Muscle layer of duodenum (tissue), 2 donors: ENCODE data around the gene TMEM200B.
A peak's percentile ranks its signal among the peaks of the same experiment; 100 is the strongest.
"Not testable (repeated sequence)": the region's sequence is repeated elsewhere in the genome, so short reads cannot be mapped to it uniquely, and the experiment has no call there.

Experiments used
- H3K27ac ChIP-seq: one replicate; pipeline ENCODE4 v1.7.0; 2013; ENCODE audit warnings: mild to moderate bottlenecking, low read length
- H3K27me3 ChIP-seq: one replicate; pipeline ENCODE4 v1.7.0; 2013; ENCODE audit warnings: low read depth, mild to moderate bottlenecking, control low read depth, low read length
- H3K36me3 ChIP-seq, 2 donors: one replicate each; pipeline ENCODE4 v1.7.0; 2013; ENCODE audit warnings: low read length in 2 of 2, control low read depth in 1 of 2, mild to moderate bottlenecking in 1 of 2; ENCODE audit not compliant: insufficient read depth in 2 of 2, control insufficient read depth in 1 of 2
- H3K4me1 ChIP-seq, 2 donors: one replicate each; pipeline ENCODE4 v1.7.0; 2013; ENCODE audit warnings: low read length in 2 of 2, mild to moderate bottlenecking in 2 of 2, control low read depth in 1 of 2, moderate library complexity in 1 of 2; ENCODE audit not compliant: insufficient read depth in 2 of 2, control insufficient read depth in 1 of 2
- H3K4me3 ChIP-seq, 2 donors: one replicate each; pipeline ENCODE4 v1.7.0; 2013; ENCODE audit warnings: low read length in 2 of 2, low read depth in 1 of 2, mild to moderate bottlenecking in 1 of 2
- H3K9me3 ChIP-seq, 2 donors: one replicate each; pipeline ENCODE4 v1.7.0; 2013; ENCODE audit warnings: low read length in 2 of 2, control low read depth in 1 of 2, mild to moderate bottlenecking in 1 of 2; ENCODE audit not compliant: control insufficient read depth in 1 of 2
- donor health status: healthy.

TMEM200B gene

DNA sequence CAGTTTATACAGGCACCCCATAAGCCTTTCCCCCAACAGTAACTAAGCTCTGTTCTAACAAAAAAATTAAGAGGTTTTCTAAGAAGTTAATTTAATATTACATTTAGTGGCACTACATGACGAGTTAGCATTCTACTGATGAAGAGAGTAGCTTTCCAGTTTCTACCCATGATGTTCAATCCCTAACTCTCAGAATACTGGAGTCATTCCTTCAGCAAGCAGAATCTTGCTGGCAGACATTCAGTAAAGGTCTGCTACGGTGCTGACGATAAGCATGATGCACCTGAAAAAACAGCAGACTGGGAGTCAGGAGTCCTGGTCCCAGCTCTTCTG lies 33.5 kb upstream of the TMEM200B start:
- Histone ChIP-seq H3K27me3 (no peaks in the 10 kb centered on the region), H3K9me3 (no peaks in the 10 kb centered on the region), H3K4me3 (no peak overlapping the region), H3K4me1 (peaks cover 5 to 12% of the 10 kb centered on the region in 2 donors), H3K36me3 (peaks cover 51 to 54% of the 10 kb centered on the region in 2 donors), H3K27ac (no peak overlapping the region)

DNA sequence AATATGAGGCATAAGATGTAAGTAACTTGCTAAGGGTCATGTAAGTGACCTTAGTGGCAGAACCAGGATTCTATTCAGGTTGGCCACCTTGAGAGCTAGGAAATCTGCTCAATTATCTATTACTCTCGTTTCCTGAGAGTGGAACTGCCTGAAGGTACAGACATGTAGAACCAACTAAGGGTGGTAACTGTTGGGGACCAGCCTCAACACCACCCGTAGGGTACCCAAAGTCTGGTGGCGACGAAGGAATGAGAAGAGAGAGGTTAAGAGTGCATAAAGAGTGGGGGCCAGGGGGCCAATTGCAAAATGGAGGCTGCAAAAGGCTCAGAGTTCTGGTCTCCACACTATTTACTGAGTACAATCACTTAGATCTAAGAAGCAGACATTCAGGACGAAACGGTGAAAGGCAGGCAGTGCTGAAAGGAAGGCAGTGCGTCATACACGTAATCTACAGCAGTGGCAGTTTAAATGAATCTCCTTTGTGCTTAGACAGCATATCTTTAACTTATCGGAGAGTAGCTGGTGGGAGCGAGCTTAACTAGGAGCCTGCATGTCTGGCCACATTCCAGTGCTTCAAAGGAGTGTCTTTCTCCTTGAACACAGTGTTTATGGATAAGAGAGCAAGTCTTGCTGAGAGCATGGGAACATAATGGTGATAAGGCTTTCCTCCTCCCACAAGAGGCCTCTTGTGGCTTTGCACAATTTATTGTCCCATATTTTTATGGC lies 33.0 kb upstream of the TMEM200B start:
- H3K27me3 ChIP-seq, result no peaks in the 10 kb centered on the region
- no peaks in the 10 kb centered on the region for H3K9me3 ChIP-seq
- H3K4me3 ChIP-seq, result no peak overlapping the region
- peaks cover 0 to 12% of the 10 kb centered on the region in 2 donors for H3K4me1 ChIP-seq
- H3K27ac ChIP-seq, result no peak overlapping the region
- H3K36me3 ChIP-seq, result peaks cover 56 to 59% of the 10 kb centered on the region in 2 donors

DNA sequence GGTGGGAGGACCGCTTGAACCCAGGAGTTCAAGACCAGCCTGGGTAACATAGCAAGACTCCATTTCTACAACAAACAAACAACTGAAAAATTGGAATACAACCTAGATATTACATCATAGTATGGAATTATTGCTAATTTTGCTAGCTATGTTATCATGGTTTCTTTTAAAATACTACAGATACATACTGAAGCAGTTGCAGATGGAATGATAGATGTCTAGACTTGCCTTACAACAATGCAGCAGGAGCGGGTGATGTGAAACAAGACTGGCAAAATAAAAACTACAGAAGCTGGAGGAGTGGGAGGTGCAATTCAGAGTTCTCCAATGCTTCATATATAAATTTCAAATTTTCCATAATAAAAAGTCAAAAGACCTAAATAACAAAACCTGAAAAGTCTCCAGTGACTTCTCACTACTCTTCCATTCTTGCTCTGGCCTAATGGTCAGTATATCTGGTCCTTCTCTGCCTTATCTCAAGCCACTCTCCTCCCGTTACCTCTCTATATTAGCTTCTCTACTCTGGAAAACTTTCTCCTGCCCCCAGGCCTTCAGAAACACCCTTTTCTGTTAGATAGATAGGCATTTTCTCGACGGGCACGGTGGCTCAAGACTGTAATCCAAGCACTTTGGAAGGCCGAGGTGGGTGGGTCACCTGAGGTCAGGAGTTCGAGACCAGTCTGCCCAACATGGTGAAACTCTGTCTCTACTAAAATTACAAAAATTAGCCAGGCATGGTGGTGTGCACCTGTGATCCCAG lies 28.5 kb upstream of the TMEM200B start:
- Histone ChIP-seq H3K9me3 (no peaks in the 10 kb centered on the region), H3K4me3 (no peak overlapping the region), H3K36me3 (peaks cover 64 to 71% of the 10 kb centered on the region in 2 donors), H3K27me3 (no peaks in the 10 kb centered on the region), H3K27ac (no peak overlapping the region), H3K4me1 (peaks cover 0 to 9% of the 10 kb centered on the region in 2 donors)

DNA sequence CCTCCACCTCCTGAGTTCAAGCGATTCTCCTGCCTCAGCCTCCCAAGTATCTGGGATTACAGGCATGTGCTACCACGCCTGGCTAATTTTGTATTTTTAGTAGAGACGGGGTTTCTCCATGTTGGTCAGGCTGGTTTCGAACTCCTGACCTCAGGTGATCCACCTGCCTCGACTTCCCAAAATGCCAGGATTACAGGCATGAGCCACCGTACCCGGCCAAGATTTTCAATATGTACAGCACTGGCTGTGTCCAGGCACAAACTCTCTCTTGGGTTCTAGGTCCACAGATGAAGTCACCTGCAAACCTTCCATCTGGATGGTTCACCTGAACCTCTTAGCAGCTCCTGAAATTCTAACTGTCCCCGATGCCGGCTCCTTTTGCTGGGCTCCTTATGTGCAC lies 26.6 kb upstream of the TMEM200B start:
- not testable (repeated sequence) for H3K4me3 ChIP-seq, H3K4me1 ChIP-seq, H3K9me3 ChIP-seq, H3K27me3 ChIP-seq, H3K27ac ChIP-seq
- peaks cover 66 to 89% of the 10 kb centered on the region in 2 donors for H3K36me3 ChIP-seq

DNA sequence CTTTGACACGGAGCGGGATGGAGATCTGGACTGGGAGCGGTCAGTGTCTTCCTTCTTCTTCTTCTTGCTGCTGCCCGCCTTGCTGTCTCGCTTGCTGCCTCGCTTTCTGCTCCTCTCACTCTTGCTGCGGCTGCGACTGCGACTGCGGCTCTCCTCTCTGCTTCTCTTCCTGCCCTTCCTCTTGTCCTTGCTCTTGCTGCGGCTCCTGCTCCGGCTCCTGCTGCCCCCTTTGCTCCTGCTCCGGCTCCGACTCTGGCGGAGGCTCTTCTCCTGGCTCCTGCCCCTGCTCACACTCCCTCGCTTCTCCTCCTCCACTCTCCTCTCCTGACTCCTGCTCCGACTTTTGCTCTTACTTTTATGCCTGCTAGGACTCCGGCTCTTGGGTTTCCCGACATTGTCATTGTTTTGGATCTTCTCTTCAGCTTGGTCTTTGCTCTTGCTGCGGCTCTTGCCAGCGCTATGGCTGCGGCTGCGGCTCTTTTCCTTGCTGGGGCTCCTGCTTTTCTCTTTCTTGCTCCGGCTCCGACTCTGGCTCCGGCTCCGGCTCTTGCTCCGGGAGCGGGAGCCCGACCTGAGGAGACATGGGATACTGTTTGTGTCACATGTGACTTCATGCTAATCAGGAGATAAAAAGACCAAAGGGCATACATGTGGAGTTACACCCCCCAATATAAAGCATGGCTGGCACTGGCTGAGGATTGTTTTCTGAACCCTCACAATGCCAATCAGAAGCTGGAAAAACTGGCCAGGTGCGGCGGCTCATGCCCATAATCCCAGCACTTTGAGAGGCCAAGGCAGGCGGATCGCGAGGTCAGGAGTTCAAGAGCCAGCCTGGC lies 25.2 kb upstream of the TMEM200B start:
- Histone ChIP-seq H3K27me3 (no peaks in the 10 kb centered on the region), H3K36me3 (peaks cover 53 to 78% of the 10 kb centered on the region in 2 donors), H3K4me1 (no peaks in the 10 kb centered on the region), H3K9me3 (no peaks in the 10 kb centered on the region), H3K4me3 (no peak overlapping the region), H3K27ac (no peak overlapping the region)

DNA sequence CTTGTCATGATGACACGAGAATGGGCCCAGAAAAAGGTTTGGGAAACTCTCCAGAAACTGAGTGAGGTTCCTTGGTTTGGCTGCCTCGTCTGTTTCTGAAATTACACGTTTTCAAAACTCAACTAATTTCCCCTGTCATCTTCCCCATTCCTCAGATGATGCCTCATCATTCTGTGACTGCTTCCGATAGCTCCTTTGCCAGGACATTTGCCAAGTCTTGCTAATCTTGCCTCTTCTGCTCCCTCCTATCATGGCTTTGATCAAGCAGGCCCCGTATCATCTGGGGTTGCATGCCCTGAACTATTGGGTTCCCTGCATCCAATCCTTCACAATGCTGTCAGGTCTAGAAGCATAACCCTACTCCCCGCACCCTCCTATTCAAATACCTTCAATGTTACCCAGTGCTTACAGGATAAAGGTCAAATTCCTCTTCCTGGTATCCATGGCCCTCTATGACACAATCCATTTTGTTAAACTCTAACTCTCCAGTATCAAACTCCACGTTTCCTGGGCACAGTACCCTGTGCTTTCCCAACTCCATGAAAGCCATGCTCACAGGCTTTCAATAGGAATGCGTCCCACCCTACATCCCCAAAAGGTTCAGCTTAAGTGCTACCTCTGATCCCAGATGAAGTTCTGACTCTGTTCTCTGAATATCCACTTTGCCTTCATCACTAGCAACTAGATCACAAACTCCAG lies 22.2 kb upstream of the TMEM200B start:
- no peaks in the 10 kb centered on the region for H3K9me3 ChIP-seq
- no peaks in the 10 kb centered on the region for H3K4me1 ChIP-seq
- no peak overlapping the region for H3K4me3 ChIP-seq
- H3K36me3 ChIP-seq, result peaks cover 32 to 48% of the 10 kb centered on the region in 2 donors
- H3K27ac ChIP-seq, result peak overlapping the region; percentile 10
- no peaks in the 10 kb centered on the region for H3K27me3 ChIP-seq

DNA sequence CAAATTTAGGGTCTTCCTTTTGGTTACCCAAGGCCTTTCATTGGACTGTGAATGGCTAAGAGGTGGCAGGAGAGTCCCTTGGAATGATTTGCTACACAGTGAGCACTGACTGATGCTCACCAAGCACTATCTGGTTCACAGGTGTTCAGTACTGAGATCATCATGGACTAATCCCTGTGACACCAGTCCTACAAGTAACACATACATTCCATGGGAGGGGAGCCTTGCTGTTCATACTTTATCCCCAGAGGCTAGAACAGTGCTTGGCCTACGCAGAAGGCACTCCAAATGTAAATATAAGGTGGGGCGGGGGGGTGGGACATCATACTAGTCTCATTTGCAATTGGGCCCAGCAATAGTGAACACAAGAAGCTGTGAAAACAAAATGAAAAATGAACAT lies 20.5 kb upstream of the TMEM200B start:
- no peak overlapping the region for H3K27ac ChIP-seq
- H3K9me3 ChIP-seq, result no peaks in the 10 kb centered on the region
- no peak overlapping the region for H3K4me3 ChIP-seq
- no peaks in the 10 kb centered on the region for H3K4me1 ChIP-seq
- H3K36me3 ChIP-seq, result peaks cover 28 to 36% of the 10 kb centered on the region in 2 donors
- no peaks in the 10 kb centered on the region for H3K27me3 ChIP-seq

DNA sequence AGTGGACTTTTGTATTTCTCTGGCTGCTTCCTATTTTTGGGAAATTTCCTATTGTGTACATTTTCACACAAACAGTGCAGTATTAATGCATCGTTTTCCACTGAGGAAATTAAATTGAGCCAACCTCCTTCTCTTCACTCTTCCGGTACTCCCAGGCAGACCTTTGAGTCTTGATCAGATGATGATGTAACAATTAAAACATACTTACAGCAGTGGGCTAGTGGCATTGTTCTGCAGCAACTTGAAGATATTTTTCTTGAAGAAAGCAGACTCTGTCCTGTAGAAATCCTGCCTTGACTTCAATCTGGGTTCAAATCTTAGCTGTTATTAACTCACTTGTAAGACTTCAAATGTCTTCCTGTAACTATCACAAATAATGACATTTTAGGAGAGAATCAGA lies 19.0 kb upstream of the TMEM200B start:
- H3K36me3 ChIP-seq, result peaks cover 13 to 21% of the 10 kb centered on the region in 2 donors
- H3K27me3 ChIP-seq, result no peaks in the 10 kb centered on the region
- H3K27ac ChIP-seq, result no peak overlapping the region

DNA sequence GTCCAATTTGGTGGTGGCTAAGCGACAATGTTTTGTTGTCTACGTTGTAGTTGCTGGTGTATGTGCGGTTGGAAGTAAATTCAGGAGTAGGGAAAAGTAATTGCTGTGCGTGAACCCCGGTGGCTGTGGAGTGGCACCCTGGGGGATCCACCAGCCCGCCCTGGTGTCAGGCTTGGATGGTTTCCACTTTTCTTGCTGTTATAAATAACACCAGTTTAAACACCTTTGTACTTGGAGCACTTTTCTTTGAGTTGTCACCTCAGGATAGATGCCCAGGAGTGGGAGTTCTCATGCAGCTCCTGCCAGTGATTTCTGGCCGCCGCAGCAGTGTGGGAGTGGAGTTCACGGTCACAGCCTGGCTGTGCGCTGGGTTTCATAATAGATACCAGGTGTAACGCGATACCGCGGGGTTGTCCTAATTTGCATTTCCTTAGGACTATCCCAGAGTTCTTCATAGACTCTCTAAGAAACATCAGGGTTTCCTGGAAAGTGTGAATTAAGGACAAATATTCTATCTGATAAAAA lies 12.8 kb upstream of the TMEM200B start:
- Histone ChIP-seq H3K27me3 (peaks cover 7% of the 10 kb centered on the region), H3K4me3 (no peak overlapping the region), H3K27ac (no peak overlapping the region), H3K4me1 (no peaks in the 10 kb centered on the region), H3K36me3 (no peaks in the 10 kb centered on the region), H3K9me3 (no peaks in the 10 kb centered on the region)

More for the DNA sequence above, 19.0 kb upstream of the TMEM200B start:
- Histone ChIP-seq H3K9me3 (no peaks in the 10 kb centered on the region), H3K4me1 (no peaks in the 10 kb centered on the region), H3K4me3 (no peak overlapping the region)

DNA sequence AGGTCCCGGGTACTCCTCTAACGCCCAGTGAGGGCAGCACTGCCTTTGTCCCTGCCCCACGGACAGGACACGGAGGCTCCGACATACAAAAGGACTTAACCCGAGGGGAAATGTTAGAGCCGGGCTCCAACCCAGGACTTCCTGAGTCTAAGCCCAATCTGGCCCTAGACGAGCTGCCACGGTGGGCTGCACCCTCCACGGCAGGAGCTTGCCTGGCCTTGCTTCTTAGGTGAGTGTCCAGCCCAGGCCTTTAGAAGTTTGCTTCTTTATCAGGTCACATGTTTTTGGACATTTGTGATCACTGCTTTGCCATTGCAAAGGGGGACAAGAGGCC lies 11.0 kb upstream of the TMEM200B start:
- no peak overlapping the region for H3K4me3 ChIP-seq
- no peaks in the 10 kb centered on the region for H3K36me3 ChIP-seq
- H3K27me3 ChIP-seq, result peaks cover 7% of the 10 kb centered on the region
- no peaks in the 10 kb centered on the region for H3K4me1 ChIP-seq
- no peak overlapping the region for H3K27ac ChIP-seq
- no peaks in the 10 kb centered on the region for H3K9me3 ChIP-seq
